Astrocyte of the cerebellum (primary cell): Measurements from ENCODE around the gene ZDHHC17.

Source experiments
- DNase-seq: peaks from one replicate; pipeline ENCODE4 v3.0.0-alpha.2; 2011; ENCODE audit warnings: low read depth
- H3K4me3 ChIP-seq: 2 replicates; pipeline ENCODE4 v1.5.1; 2011; ENCODE audit warnings: mild to moderate bottlenecking, low read depth, low read length, moderate library complexity
- CTCF ChIP-seq: IDR thresholded peaks from 2 replicates; pipeline ENCODE4 v1.5.1; 2012; ENCODE audit warnings: low read length, low read depth, moderate library complexity, mild to moderate bottlenecking; ENCODE audit errors: missing control alignments
- in situ Hi-C: cut with HindIII; loops from 2 replicates; pipeline ENCODE4 v1.10.0; 2017; ENCODE audit warnings: low sequenced_read_pairs

The ZDHHC17 gene

GRCh38 chr12:76848132-76848531, 84.2 kb downstream of the ZDHHC17 start:
- no peak for DNase-seq
- TF ChIP-seq CTCF: no peak
- H3K4me3 ChIP-seq: no peak overlapping the region
- in situ Hi-C loops: no loop called here

GRCh38 chr12:76852106-76852505, 88.2 kb downstream of the ZDHHC17 start:
- no peak for TF ChIP-seq CTCF
- no peak for DNase-seq
- in situ Hi-C loops: no loop called here
- H3K4me3 ChIP-seq: no peak overlapping the region

- in situ Hi-C loops: no loop called here
- TF ChIP-seq CTCF: no peak
- no peak overlapping the region for H3K4me3 ChIP-seq
- no peak for DNase-seq
Observed at GRCh38 chr12:76855271-76855670, 91.4 kb downstream of the ZDHHC17 start.

GRCh38 chr12:76856018-76856644, 92.2 kb downstream of the ZDHHC17 start:
- no peak for DNase-seq
- in situ Hi-C loops: no loop called here
- no peak for TF ChIP-seq CTCF
- H3K4me3 ChIP-seq: no peak overlapping the region

GRCh38 chr12:76859611-76860010, 95.7 kb downstream of the ZDHHC17 start:
- no peak overlapping the region for H3K4me3 ChIP-seq
- no peak for TF ChIP-seq CTCF
- in situ Hi-C loops: no loop called here
- no peak for DNase-seq

GRCh38 chr12:76860256-76860655, 96.3 kb downstream of the ZDHHC17 start:
- DNase-seq: no peak
- TF ChIP-seq CTCF: no peak
- H3K4me3 ChIP-seq: no peak overlapping the region
- in situ Hi-C loops: no loop called here
